Upper lobe of left lung (tissue), 4 donors: ENCODE measurements around the gene ARPC1B.

Source experiments
- EP300 ChIP-seq, 4 donors: sonication (generic); formaldehyde crosslinking; IDR thresholded peaks; one replicate each; pipeline ENCODE4 v1.5.1; 2017; ENCODE audit warnings: antibody characterized with exemption in 4 of 4, control low read depth in 2 of 4
- POLR2AphosphoS5 ChIP-seq, 2 donors: sonication (generic); formaldehyde crosslinking; IDR thresholded peaks; one replicate each; pipeline ENCODE4 v1.5.1; 2017; ENCODE audit warnings: antibody characterized with exemption in 2 of 2
- TF ChIP-seq, protein P1 (sequence below), 6 experiments: fragments of 450-650 bp in 4 of 6; fragments of 200-600 bp in 2 of 6; sonication (generic) in 2 of 6; IDR thresholded peaks; one replicate each; pipeline ENCODE4 v1.5.1; 2016 to 2019; ENCODE audit warnings: antibody characterized with exemption in 6 of 6

DNA sequence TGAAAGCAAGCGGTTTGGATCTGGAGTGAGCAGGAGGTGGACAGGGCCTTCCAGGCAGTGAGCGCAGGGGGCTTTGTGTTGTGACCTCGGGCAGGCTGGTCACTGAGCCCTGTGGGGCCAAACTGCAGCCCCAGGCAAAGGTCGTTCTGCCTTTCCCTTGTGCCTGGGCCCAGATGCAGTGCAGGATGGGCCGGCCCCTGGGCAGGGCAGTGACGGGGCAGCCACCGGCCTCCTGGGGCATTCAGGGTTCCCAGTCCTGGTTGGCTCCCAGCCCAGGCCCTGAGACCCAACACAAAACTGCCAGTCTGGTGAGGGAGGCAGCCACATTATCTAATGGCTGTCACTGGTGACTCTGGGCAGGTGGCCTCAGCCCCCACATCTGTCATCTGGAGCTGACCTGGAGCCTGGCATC lies 7.1 kb downstream of the ARPC1B start:
- TF ChIP-seq POLR2AphosphoS5 (IDR thresholded peaks at IDR 0.05): no peak
- TF ChIP-seq, protein P1, sequence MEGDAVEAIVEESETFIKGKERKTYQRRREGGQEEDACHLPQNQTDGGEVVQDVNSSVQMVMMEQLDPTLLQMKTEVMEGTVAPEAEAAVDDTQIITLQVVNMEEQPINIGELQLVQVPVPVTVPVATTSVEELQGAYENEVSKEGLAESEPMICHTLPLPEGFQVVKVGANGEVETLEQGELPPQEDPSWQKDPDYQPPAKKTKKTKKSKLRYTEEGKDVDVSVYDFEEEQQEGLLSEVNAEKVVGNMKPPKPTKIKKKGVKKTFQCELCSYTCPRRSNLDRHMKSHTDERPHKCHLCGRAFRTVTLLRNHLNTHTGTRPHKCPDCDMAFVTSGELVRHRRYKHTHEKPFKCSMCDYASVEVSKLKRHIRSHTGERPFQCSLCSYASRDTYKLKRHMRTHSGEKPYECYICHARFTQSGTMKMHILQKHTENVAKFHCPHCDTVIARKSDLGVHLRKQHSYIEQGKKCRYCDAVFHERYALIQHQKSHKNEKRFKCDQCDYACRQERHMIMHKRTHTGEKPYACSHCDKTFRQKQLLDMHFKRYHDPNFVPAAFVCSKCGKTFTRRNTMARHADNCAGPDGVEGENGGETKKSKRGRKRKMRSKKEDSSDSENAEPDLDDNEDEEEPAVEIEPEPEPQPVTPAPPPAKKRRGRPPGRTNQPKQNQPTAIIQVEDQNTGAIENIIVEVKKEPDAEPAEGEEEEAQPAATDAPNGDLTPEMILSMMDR (IDR thresholded peaks at IDR 0.05): no peak
- no peak for TF ChIP-seq EP300 (IDR thresholded peaks at IDR 0.05)
